UCSD-AML1 (cell line): ENCODE results near the gene DKK2.
A peak's percentile ranks its signal among the peaks of the same experiment; 100 is the strongest.

ENCODE experiments used
- DNase-seq: peaks from one replicate; lab custom pipeline; 2025; ENCODE audit not compliant: unreplicated experiment; lab: John Stamatoyannopoulos, UW

Gene DKK2

GRCh38 chr4:107035819-107036583, at the start of gene DKK2:
DKK2 (minus strand) TSS chr4:107036313; CDS start chr4:107035591, 722 bp downstream.
- DNase-seq = peak; percentile 23

DNA sequence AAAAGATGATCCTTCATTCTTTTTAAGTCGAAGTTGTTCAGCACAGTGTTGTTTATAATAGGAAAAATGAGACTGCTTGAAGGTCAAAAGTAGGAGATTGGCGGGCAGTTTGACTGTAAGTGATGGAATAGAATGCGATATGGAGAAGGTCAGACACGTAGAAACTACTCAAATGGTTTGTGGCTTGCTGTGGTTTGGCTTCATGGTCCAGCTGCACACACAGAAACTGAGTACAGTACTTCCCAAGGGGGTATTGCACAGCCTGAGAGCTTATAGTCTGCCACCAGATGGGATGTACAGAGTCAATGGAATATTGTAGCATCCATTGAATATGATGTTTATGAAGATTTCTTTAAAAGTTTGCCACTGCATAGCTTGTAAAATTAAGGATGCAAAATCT, 41.1 kb upstream of the DKK2 start:
- no peak for DNase-seq

DNA sequence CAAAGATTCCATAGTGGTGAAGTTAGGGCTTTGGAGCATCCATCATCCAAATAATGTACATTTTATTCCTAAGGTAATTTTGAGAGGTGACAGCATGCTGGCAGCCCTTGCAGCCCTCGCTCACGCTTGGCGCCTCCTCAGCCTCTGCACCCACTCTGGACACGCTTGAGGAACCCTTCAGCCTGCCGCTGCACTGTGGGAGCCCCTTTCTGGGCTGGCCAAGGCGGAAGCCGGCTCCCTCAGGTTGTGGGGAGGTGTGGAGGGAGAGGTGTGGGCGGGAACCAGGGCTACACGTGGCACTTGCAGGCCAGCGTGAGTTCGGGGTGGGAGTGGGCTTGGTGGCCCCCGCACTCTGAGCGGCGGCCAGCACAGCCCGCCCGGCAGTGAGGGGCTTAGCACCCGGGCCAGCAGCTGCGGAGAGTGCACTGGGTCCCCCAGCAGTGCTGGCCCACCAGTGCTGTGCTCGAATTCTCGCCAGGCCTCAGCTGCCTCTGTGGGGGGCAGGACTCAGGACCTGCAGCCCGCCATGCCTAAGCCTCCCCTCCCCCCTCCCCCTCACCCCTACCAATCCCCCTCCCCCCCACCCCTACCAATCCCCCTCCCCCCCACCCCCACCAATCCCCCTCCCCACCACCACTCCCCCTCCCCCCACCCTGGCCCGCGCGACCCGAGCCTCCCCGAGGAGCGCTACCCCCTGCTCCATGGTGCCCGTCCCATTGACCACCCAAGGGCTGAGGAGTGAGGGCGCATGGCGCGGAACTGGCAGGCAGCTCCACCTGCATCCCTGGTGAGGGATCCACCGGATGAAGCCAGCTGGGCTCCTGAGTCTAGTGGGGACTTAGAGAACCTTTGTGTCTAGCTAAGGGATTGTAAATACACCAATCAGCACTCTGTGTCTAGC, 37.0 kb upstream of the DKK2 start:
- no peak for DNase-seq

GRCh38 chr4:107071108-107071507, 35.0 kb upstream of the DKK2 start:
- DNase-seq = no peak

- no peak for DNase-seq
Observed at GRCh38 chr4:107069049-107069448, 32.9 kb upstream of the DKK2 start.

DNA sequence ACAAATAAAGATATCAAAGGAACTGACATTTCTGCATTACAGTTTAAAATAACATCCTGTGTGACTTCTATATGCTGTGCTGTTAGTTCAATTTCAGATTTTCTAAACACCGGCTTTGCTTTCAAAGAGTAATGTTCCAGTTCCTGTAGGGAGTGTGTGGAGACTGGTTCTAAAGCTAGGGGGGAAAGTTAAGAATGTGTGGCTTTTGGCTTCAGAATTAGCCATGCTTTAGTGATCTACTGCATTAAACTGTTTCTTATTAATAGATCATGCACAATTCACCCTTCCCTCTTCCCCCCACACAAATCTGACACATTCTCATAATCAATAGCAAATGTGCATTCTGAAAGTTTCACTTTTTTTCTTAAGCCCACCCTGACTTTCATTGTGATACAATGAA, 32.0 kb upstream of the DKK2 start:
- no peak for DNase-seq

- no peak for DNase-seq
Observed at GRCh38 chr4:107066621-107067020, 30.5 kb upstream of the DKK2 start.

- DNase-seq = no peak
Observed at GRCh38 chr4:107065201-107065600, 29.1 kb upstream of the DKK2 start.

- DNase-seq = no peak
Observed at GRCh38 chr4:107060388-107060787, 24.3 kb upstream of the DKK2 start.

DNA sequence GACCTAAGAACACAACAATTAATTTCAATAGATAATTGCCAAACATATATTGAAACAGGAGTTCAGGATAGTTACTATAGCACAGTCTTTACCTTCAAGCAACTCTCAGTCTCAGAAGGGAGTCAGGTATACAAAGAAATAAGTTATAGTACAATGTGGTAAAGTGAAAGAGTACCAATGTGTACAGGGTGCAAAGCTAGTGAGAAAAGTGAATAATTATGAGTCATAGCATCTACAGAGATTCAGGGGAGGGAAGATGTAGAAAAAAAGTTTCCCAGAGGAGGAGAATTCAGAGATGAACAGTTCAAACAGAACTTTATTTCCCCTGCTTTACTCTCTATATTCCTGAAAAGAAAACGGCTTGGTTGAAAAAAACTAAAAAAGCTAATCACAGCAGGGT, 22.7 kb upstream of the DKK2 start:
- no peak for DNase-seq

DNA sequence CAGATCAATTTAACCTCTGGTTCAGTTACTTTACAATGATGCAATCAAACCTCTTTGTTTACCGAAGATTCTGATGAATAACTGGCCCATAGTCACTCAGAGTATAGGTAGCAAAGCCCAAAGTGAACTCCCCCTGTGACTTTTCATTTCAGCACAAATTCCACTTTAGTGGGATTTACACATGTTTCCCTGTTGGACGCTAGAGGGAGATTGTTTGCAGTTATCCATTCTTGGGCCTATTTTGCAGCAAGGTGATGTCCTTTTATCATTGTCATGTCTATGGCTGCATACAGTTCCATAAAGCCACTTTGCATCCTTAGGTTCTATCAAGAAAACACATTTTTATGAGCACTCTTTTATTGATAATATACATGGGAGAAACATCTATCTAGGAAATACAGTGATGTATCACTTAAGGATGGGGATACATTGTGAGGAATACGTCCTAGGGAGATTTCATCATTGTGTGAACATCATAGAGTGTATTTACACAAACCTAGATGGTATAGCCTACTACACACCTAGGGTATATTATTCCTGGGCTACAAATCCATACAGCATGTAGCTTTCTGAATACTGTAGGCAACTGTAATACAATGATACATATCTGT, 14.5 kb upstream of the DKK2 start:
- DNase-seq = no peak

- no peak for DNase-seq
Observed at GRCh38 chr4:107046261-107046660, 10.1 kb upstream of the DKK2 start.

DNA sequence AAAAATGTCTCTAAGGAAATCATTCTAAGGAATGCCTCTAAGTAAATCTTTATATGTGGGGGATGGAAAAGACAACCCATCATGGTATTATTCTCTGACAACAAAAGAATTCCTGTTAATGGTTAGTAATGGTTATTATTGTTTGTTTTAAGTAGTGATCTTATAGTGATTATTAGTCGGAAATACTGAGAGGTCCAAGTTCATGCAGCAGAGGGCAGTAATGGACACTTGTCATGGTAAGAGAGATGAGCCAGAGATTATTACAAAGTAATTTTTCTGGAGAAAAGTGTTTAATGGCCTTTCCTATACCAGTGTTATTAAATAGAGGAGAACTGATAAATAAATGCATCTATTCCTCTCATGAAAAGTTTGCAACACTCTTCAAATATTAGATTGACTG, 8.1 kb upstream of the DKK2 start:
- DNase-seq = no peak

GRCh38 chr4:107037199-107037584, 1.1 kb upstream of the DKK2 start:
- DNase-seq = peak; percentile 8

DNA sequence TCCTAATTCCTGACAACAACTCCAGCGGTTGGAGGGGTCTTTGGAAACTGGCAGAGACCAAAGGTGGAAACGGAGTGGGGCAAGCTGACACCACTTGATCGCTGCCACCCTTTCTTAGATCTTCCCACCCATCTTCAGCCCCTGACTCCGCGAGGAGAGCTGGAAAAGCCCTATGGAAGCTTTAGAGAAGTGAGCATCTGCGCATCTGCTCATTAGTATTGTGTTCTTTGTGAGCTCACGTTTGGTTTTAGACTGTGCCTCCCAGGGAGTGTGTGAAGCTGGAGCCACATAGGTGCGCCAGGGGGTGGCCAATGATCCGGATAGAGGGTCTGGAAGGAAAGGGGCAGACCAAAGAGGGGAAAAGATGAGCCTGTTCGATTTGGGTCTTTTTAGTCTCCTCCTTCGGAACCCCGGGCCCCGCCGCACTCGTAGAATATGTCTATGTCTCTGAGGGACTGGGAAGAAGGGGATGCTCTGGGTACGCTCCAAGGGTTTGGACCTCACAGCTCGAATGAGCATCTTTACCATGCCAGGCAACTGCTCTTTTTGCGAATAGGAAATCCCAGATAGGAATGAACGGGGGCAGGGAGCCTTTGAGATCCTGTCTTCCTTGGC, 578 bp upstream of the DKK2 start:
- DNase-seq = no peak

GRCh38 chr4:107034996-107035818, 906 bp downstream of the DKK2 start:
- DNase-seq = peak; percentile 13

DNA sequence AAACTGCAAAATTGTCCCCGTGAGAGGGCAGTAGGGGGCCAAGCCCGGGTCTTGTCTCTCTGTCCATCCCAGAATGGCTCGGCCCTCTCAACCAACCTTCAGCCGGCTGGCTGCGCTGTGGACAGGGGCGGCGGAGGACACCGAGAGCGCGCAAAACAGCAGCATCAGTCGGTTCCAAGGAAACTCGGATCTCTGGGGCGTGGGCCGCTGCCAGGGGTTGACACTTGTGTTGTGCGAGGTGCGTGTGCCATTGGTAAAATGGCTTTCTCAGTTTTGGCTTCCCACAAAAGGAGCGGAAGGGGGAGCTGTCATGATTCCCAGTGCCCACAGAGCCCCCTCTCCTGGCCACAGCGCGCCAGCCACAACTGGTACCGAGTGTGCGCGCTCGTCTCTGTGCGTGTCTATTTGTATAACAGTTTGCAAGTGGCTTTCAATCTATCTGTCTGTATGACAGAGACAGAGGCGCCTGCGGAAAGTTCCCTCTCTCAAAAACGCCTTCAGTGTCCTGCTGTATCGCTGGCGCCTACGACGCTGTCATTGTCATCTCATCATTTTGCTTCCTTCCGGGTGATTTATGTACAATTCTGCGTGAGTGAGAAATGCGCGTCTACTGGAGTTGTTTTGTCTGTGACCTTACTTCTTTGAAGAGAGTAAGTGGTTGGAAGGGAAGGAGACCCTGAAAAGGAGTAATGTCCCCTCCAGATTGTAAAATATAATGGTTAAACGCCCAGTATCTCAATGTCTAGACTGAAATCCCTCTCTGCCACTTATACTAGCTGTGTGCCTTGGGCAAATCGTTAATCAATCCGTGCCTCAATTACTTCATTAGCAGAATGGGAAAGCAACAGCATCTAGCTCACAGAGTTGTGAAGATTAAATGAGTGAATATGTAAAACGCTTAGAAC, 1.8 kb downstream of the DKK2 start:
- DNase-seq = peak; percentile 18

GRCh38 chr4:107027379-107027778, 8.7 kb downstream of the DKK2 start:
- no peak for DNase-seq

DNA sequence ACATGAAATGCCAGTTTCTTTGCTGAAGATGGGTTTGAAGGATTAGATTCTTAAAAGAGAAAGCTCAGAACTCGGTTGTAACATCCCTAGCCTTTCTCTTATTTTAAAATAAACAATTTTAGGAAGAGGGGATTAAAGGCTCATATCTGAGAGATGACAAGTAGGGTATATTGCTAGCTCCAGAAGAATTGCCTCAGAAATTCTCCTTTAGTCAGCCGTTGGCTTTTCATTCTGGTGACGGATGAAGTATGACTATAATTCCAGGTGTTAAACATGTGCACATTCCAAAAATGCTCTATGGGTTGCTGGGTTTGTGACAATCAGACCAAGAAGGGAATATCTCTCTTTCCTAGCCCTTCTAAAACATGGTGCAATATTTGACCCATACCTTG, 17.8 kb downstream of the DKK2 start:
- DNase-seq = no peak
